AG20443 (cell line): ENCODE measurements around the gene CRACR2A.

ENCODE experiments used
- DNase-seq: peaks from one replicate; pipeline ENCODE4 v3.0.0; 2012; ENCODE audit warnings: low spot score, mixed read lengths

CRACR2A gene

DNA sequence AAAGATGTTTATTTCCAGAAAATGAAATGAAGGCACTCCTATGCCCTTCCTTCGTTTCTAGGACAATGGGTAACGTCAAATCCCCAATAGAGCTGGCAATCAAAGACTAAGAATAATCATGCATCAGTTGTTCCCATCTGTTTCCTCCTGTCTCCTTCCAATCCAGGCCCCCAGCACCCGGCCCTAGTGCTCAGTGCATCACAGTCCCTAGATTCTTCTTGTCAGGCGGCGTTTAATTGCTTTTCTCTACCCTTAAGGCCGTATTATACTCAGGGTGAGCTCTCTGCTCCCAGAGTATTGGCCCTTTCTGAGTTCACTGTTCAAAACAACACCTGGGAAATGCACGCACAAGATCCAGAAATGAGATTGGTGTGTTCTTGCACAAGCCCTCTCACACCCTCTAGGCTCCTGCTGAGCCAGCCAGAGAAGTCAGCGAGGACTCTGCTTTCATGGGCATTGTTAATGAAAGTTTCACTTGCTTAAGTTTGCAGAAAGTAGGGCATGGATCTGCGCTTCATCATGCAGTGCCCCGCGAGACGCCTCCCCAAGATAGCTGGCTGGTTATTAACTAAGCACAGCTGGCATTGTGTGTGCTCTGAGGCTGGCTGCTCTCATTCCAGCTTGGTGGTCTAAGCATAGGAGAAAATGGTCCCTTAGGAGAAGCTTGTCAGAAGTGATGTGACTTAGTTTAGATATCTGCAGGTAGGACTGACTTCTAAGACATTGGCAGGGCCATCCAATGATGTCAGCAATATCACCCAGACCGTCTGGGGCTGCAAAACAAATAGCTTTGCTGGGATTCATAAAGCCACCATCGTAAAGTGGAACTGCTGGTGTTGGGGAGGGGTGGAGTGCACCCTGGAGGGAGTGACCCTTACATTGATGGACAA lies 28.7 kb downstream of the CRACR2A start:
- no peak for DNase-seq

DNA sequence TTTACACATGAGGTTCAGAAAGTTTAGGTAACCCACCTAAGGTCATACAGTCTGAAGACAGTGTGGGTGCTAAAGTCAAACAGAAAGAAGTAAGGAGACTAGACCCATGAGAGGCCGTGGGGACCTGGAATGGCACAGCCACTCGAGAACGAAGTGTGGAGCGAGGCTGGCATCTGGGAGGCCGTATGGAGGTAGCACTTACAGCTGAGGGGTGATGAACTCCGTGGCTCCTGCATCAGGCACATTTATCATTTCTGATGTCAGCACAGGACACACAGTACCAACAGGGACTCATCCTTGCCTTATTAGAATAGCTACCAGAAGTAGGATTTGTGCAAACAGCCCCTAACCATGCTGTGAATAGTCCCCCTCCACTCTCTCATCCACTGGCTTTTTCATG lies 30.5 kb downstream of the CRACR2A start:
- DNase-seq: no peak

DNA sequence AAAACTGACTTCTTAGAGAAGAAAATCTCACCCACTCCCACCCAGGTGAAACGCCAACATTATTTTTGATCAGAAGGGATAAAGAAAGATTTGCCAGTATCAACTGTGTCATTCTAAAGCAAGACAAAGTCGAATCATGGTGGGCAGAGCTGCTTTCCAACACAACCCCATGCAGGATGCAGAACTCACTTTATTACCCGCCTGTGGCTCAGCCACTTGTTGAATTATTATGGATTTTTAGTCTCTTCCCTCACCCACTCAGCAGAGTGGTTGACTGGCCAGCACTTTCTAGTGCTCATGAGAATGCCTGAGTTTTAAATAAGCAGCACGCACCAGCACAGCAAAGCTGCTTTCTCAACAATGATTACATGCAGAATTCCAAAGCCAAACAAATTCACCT lies 32.1 kb downstream of the CRACR2A start:
- no peak for DNase-seq

DNA sequence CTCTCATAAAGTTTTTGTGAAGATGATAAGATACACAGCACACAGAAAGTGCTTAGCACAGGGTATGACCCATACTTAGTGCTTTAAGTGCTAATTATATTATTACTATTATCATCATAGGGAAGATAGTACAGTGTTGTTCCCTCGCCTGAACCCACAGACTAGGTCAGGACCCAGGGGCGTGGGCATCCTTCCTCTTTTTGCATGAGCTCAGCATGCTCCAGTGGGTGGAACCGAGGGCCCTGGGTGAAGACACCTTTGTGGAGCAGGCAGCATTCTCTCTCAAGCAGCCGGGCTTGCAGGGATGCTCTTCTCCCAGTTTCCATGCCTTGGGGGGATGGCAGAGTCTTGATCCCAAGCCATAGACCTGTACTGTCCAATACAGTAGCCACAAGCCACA lies 34.8 kb downstream of the CRACR2A start:
- no peak for DNase-seq

DNA sequence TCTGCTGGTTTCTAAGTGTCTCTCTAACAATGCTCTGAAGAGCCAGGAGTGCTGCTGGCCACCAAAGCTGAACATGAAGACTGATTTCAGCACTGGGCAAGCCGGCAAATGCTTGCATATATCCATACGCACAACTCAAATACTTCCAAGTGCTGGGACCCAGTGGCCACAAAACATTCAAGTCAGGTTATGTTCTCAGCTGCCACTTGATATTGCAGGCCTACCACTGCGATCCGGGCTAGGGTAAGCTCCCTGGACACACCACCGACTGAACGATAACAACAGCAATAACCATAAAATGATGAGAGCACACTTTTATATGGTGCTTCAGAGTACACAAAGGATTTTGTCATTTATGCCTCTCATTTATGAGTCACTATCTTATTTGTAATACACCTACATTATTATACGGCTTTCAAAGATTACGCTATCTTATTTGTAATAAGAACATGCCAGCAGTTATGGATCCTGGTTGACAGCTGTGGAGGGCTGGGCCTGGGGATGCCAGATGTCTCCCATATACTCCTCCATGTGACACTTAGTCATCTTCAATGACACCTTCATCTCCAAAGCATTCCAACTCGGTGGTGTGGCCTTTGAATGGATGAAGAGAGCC lies 35.5 kb downstream of the CRACR2A start:
- DNase-seq: no peak

DNA sequence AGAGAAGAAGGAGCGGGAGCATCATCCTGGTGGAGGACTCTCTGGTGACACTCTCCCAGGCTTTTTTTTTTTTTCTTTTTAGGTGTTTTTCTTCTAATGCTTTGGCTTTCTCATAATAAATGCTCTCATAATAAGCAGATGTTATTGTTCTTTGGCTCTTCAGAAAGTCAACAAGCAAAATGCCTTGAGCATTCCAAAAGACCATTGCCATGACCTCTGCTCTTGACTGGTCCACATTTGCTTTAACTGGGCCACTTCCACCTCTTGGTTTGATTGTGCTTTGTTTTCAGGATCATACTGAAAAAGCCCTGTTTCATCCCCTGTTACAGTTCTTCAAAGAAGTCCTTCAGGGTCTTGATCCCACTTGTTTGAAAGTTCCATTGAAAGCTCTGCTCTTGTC lies 36.9 kb downstream of the CRACR2A start:
- DNase-seq: no peak

DNA sequence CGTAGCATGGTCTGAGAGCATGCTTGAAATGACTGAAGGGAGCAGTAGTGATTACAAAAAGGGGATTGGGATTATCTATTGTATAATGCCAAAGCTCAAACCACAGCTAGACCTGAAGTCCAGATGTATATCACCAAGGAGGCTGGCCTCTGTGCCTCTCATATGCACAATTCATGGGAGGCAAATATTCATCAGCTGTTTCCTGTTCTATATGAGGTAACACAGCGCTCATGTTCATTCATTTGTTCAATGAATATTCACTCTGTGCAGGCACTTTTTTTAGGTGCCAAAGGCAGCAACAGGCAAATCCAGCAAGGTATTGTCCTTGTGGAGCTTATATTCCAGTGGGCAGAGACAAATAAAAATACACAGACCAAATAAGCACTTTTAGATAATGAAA lies 39.0 kb downstream of the CRACR2A start:
- DNase-seq: no peak

DNA sequence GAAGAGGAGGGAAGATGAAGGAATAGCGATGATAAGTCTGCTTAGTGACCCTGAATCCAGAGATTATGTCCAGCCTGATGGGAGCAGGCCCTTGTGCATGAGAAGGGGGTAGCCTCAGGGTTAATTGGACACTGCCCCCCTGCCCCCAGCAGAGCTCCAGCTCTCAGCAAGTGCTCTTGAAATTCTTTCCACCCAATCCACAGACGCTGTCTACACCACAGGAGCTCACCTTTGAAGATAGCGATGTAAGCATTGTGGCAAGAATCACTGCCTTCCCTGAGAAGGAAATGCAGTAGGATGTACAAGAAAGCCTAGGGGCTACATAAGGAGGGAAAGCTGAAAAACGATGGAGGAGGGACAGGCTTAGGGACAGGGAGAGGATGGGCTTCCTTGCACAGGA lies 39.4 kb downstream of the CRACR2A start:
- DNase-seq: no peak

DNA sequence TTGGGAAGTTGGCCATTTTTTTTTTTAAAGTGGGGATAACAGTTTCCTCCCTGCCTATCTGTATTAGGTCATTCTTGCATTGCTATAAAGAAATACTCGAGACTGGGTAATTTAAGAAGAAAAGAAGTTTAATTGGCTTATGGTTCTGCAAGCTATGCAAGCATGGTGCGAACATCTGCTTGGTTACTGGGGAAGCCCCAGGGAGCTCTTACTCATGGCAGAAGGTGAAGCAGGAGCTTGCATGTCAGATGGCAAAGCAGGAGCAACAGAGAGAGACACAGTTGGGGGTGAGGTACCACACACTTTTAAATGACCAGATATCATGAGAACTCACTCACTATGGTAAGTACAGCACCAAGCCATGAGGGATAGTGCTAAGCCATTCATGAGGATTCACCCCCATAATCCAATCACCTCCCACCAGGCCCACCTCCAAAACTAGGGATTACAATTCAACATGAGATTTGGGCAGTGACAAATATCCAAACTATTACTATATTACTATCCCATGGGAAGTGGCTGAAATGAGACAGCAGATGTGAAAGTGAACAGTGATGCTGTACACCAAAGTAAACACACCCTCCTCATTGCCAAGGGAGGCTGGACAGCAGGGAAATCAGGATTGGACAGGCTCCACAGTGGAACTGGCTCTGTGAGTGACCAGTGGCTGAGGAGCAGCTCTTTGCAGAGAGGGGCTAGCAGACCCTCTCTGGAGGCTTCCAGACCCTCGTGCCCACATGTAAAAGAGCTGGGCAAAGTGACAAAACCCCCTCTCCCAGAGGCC lies 40.5 kb downstream of the CRACR2A start:
- no peak for DNase-seq

DNA sequence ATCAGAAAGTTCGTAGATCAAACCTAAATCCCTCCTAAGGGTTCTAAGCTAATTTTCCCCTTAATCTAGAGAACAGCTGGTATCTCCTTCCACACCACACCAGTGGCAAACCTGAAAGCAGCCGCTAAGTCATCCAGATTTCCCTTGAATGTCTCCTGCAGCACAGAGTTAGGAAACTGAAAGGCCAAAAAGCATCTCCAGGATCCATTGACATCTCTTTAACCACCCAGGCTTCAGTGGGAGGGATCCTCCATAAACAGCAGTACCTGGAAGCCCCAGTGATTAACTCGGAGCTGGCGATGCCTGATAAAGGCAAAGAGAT lies 47.6 kb downstream of the CRACR2A start:
- DNase-seq: no peak

DNA sequence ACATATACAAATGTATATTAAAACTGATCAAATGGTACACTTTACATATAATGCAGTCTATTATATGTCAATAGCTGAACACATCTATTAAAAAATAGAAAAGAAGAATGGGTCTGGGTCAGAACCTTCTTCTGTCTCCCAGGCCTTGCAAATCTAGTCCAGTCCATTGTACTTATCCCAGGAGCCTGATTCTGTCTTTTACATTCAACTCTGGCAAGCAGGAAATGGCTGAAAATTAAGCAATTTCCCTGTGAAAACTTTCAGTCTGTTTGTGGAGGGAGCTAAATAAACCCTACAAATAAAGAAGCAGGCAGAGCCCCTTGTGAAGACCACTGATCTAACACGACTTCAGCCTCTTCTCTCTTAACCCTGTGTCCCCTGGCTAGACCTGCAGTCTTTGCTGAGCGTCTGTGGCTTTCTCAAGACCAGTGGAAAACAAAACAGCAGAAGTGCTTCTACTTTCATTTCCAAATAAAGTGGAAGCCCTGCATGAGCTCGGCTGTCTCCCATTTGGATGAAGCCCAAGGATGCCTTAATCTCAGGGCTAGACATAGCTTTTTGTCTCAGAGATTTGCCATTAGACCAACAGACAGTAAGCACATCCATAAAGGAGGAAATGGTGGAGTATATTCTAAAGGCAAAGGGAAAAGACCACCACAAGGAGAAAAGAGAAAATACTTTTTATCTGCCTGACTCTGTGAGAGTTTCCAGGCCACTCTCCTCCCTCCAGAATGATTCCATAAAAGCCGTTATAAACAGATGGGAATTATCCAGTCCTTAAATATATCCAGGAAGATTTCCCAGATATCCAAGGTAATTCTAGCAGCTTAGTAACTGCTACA lies 48.2 kb downstream of the CRACR2A start:
- peak; percentile 63 for DNase-seq

DNA sequence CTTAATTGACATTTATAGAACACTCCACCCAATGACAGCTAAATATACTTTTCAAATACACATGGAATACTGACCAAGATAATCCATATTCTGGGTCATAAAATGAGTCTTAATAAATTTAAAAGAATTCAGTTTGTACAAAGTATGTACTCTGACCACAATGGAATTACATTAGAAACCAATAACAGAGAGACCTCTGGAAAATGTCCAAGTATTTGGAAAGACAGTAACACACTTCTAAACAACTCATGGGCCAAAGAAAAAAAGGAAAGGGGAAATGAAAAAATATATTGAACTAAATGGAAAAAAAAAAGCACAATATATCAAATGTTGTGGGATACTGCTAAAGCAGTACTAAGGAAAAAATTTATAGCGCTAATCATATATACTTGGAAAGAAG lies 52.0 kb downstream of the CRACR2A start:
- DNase-seq: no peak

DNA sequence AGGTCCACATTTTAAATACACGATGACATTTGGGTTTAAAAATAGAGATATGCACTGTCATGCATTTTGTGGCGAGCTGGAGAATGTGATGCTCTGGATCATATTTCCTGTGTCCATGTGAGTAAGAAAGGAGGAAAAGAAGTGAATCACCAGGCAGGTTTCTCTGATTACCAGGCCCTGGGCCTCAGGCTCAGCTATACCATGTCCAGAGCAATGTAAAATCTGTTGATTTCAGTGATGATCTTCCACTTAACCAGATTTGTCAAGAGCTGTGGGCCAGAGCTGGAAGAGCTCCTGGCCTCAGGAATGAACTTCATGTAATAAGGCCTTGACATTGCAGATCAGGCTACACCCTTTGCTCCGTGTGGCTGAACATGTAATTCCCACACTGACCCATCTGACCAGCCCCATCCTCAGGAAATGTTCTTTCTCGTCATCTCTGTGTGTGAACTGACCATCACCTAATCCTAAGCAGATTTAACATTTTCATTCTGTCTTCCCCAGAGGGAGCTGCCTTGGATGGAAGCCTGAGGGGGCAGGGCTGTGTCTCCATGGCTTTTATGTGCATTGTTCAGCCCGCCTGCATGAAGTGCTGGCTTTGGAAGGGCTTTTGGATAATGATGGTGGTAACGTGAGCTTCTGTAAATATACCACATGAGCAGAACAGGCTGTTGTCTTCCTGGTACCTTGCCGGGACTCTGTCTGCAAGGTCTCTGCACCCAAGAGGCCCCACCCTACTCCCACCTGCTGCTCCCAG lies 54.5 kb downstream of the CRACR2A start:
- DNase-seq: peak; percentile 90

DNA sequence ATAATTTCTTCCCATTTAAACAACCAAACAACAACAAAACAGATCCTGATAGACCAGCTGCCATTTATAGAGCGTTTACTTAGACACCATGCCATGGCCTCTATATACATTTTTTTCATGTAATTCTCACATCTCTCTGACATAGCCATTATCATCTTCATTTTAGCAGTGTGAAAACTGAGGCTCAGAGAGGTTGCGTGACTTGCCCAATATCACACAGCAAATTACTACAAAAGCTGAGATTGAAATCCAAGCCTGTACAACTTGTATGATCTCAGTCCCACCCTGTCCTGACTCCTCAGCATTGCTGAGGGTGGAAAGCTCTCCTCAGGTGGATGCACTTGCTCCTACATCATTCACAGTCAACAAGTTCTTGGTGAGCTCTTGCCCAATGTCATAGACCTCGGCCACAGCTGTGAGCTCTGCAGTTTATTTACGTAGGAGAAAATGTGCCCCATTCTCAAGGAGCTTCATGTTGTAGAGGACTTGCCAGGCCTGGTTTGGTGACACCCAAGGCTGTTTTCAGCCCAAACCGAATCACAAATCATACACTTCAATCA lies 55.5 kb downstream of the CRACR2A start:
- no peak for DNase-seq

DNA sequence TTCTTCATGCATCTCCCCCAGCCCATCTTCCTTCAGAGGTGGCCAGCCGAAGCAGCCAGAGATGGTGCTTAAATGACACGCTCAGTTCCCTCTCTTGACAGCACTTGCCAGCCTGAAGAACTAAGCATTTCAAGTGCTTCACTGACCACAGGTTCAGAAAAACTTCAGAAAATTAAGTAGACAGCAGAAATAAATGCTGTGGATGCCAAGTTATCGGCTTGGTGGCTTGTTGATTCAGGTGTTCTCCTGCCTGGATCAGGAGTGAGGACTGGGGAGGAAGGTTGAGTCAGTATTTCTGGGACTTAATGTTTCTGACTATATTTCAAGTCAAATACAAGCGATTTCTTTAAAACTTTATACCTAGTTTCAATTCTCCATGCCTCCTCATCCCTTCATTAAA lies 58.2 kb downstream of the CRACR2A start:
- no peak for DNase-seq

DNA sequence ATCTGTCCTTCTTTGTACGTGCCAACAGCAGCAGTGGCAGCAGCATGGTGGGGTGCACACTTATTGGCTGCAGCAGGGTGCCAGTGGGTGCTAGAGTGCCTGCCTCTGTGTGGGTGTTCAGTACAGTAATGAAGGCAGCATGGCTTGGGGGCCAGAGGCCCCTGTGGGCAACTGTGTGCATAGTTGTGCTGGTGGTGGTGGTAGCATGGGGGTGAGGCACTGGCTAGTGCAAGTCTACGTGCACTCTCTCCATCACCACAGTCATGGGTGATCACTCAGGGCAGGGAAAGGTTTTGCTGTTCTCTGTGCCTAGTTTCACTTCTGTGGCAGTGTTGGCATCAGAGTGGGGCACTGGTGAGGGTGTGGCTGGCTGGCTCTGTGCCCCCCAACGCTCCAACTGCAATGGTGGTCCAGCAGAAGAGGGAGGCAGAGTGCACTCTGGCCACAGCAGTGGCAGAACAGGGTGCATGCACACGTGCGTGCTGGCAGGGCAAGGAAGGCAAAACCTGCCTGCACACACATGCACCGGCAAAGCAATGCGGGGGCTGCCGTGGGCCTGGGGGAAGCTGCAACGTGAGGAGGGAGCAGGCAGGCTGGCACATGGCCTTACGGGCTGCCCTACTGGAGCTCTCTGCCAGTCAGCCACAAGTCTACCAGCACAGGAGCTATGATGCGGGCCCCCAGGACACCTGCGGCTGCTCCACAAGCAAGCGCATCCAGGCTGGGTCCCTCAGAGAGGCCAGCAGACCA lies 60.1 kb downstream of the CRACR2A start:
- no peak for DNase-seq

DNA sequence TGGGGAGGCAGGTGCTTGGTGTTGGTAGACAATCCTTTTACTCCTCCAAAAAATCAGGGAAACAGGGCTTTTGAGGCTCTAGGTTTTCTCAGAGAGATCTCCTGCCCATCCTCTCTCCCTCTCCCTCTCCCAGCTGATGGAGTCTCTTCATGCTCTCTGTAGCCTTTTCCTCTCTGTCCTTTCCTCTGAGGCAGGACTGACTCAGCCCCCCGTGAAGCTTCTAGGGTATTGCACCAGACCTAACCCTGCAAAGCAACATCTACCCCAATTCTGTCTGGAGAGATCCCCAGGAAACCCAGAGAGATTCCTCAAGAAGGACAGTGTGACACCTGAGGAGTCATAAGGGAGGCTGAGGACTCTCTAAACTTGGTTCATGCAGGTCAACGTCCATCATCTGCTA lies 66.4 kb downstream of the CRACR2A start:
- no peak for DNase-seq

DNA sequence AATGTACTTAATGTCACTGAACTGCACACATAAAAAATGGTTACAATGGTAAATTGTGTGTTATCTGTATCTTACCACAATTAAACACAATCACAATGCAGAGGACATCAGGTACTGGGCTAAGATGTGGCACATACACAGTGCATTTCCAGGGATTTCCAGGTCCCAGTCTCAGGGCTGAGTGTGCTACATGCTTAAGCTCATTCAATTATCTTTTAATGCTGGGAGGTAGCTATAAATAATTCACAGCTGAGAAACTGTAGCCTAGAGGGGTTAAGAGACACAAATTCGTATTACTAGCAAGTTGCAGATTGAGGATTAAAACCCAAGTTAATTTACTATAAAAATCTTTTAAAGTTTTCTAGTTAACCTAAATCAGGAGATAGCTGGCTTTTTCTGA lies 67.1 kb downstream of the CRACR2A start:
- no peak for DNase-seq

DNA sequence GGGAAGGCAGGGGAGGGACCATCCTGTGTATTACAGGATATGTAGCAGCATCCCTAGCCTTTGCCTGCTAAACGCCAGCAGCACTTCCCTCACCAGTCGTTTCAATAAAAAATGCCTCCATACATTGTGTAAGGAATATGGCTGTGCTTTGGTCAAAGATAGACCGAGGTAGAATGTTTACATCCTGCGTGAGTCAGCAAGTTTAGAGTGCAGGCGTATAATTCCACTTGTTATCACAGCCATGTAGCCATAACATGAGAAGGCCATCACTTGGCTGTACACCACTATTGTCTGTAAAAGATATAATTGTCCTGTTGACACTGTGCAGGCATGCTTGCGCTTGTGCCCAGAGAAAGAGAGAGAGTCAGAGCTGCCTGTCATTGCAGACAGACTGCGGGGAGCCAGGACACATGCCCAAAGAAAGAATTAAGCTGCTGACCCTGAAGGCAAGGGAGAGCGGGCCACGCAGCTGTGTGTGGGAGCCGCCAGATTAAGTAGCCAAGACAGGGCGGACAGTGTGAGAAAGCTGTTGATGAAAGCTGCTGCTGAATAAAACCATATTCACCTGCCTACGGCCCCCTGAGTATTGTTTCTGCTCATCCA lies 68.4 kb downstream of the CRACR2A start:
- DNase-seq: no peak

DNA sequence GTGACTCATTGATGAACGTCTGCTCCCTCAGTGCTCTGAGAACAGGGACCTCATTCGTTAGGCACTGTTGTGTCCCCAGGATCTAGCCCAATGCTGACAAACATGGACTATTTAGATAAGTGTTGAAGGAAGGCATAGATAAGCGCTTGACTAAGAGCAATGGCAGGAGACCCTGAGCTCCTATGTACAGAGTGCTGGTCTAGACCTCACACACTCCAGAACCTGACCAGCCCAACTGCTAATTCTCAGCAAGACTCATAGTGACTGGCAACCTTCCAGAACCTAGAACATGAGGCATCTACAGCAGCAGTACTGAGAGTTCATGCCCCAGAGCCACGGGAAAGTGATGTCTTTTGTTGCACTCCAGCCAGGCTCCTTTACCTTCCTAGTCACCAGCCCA lies 69.2 kb downstream of the CRACR2A start:
- no peak for DNase-seq
